ENCODE measurements around the gene SYTL2. TPM values are rescaled to one million over a fixed set of nuclear protein-coding genes. Genes with fewer than 3 reads are reported as not detected.

Gene SYTL2
- total RNA-seq, 1 experiment from 2014 or later = 5.2 TPM

GRCh38 chr11:85740481-85741400, 70.2 kb downstream of the SYTL2 start:
- TF ChIP-seq, protein P1, sequence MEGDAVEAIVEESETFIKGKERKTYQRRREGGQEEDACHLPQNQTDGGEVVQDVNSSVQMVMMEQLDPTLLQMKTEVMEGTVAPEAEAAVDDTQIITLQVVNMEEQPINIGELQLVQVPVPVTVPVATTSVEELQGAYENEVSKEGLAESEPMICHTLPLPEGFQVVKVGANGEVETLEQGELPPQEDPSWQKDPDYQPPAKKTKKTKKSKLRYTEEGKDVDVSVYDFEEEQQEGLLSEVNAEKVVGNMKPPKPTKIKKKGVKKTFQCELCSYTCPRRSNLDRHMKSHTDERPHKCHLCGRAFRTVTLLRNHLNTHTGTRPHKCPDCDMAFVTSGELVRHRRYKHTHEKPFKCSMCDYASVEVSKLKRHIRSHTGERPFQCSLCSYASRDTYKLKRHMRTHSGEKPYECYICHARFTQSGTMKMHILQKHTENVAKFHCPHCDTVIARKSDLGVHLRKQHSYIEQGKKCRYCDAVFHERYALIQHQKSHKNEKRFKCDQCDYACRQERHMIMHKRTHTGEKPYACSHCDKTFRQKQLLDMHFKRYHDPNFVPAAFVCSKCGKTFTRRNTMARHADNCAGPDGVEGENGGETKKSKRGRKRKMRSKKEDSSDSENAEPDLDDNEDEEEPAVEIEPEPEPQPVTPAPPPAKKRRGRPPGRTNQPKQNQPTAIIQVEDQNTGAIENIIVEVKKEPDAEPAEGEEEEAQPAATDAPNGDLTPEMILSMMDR (conservative IDR thresholded peaks at IDR 0.05) = no peak
- no peak overlapping the region for H4K5ac ChIP-seq (ENCODE audit: insufficient read length, low read depth, low read length)

More at GRCh38 chr11:85740481-85741400, 70.2 kb downstream of the SYTL2 start:
- Histone ChIP-seq H3K79me2 (ENCODE audit: insufficient read depth, low read length) (no peaks in the 10 kb centered on the region), H2BK12ac (ENCODE audit: insufficient read length, low read depth, low read length) (no peak overlapping the region), H3K23me2 (ENCODE audit: insufficient read length, low read depth, low read length, poor library complexity, severe bottlenecking) (no peaks in the 10 kb centered on the region), H2AK5ac (ENCODE audit: insufficient read length, low read length) (no peak overlapping the region), H3T11ph (ENCODE audit: low read length) (no peak overlapping the region), H3K4ac (ENCODE audit: low read depth, low read length) (no peak overlapping the region), H2BK5ac (ENCODE audit: insufficient read length, low read length) (no peak overlapping the region), H3K56ac (ENCODE audit: insufficient read length, low read depth, low read length) (no peak overlapping the region), H2BK20ac (ENCODE audit: low read depth, low read length, poor library complexity, severe bottlenecking) (no peak overlapping the region), H4K8ac (replicated peaks; ENCODE audit: insufficient read length, low read depth, low read length) (no peak overlapping the region), H3K4me1 (ENCODE audit: insufficient read depth, low read length) (no peaks in the 10 kb centered on the region), H3K9me3 (ENCODE audit: control insufficient read depth, low read depth, low read length) (no peaks in the 10 kb centered on the region), H2BK15ac (ENCODE audit: low read depth, low read length) (no peak overlapping the region), H3K9ac (ENCODE audit: extremely low read depth, insufficient read length, low read length) (no peak overlapping the region), H3K14ac (ENCODE audit: insufficient read depth, low read length) (no peak overlapping the region), H4K91ac (ENCODE audit: insufficient read length, low read depth, low read length) (no peak overlapping the region), H3K4me2 (ENCODE audit: insufficient read depth, insufficient read length, low read length) (no peak overlapping the region), H2AFZ (ENCODE audit: low read length) (no peak overlapping the region), H3K79me1 (ENCODE audit: insufficient read depth, low read depth, low read length, poor library complexity, severe bottlenecking) (no peaks in the 10 kb centered on the region), H3K23ac (ENCODE audit: insufficient read length, low read depth, low read length) (no peak overlapping the region), H2BK120ac (ENCODE audit: low read depth, low read length, poor library complexity, severe bottlenecking) (no peak overlapping the region), H3K18ac (ENCODE audit: insufficient read length, low read depth, low read length) (no peak overlapping the region), H4K20me1 (ENCODE audit: control insufficient read depth, insufficient read depth, insufficient read length) (no peaks in the 10 kb centered on the region), H3K27me3 (ENCODE audit: insufficient read depth, low read length) (no peaks in the 10 kb centered on the region), H3K27ac (ENCODE audit: insufficient read length, low read depth, low read length) (no peak overlapping the region)
- H3K36me3 Mint-ChIP-seq (ENCODE audit: insufficient read depth in 1 of 3, low read depth in 3 of 3) = no peaks in the 10 kb centered on the region
- no peaks in the 10 kb centered on the region; the same call in none of the 2 replicates for H3K27me3 Mint-ChIP-seq (ENCODE audit: low read depth)
- no peak for DNase-seq
- no peaks in the 10 kb centered on the region for H3K9me3 Mint-ChIP-seq
- 0 out of 7 replicates have a peak overlapping the region, but pooled peaks of 1 of the 3 experiments have one; percentile 27 for H3K27ac Mint-ChIP-seq
- WGBS (ENCODE audit: extremely low coverage, insufficient read length, low lambda C conversion rate) = no CpG with 5 or more reads among the region's 4 CpGs
- H3K4me1 Mint-ChIP-seq = peaks cover 15 to 24% of the 10 kb centered on the region in 2 experiments
- no peak overlapping the region for H3K4me3 Mint-ChIP-seq
